Ovary (tissue), 3 donors: ENCODE data around the gene S100A2.

Experiments
- POLR2A ChIP-seq: fragments of 450-650 bp; IDR thresholded peaks from one replicate; pipeline ENCODE4 v1.6.1; 2017; ENCODE audit warnings: antibody characterized with exemption, mild to moderate bottlenecking, moderate library complexity
- TF ChIP-seq, protein P1 (sequence below), 3 donors: fragments of 450-650 bp in 2 of 3; fragments of 200-600 bp in 1 of 3; IDR thresholded peaks; one replicate each; pipeline versions ENCODE4 v1.5.1 to v1.8.0; 2016 to 2022; ENCODE audit warnings: antibody characterized with exemption in 3 of 3, mild to moderate bottlenecking in 1 of 3
- donor health status: DM: no; HTN: no; CAD: no.

DNA sequence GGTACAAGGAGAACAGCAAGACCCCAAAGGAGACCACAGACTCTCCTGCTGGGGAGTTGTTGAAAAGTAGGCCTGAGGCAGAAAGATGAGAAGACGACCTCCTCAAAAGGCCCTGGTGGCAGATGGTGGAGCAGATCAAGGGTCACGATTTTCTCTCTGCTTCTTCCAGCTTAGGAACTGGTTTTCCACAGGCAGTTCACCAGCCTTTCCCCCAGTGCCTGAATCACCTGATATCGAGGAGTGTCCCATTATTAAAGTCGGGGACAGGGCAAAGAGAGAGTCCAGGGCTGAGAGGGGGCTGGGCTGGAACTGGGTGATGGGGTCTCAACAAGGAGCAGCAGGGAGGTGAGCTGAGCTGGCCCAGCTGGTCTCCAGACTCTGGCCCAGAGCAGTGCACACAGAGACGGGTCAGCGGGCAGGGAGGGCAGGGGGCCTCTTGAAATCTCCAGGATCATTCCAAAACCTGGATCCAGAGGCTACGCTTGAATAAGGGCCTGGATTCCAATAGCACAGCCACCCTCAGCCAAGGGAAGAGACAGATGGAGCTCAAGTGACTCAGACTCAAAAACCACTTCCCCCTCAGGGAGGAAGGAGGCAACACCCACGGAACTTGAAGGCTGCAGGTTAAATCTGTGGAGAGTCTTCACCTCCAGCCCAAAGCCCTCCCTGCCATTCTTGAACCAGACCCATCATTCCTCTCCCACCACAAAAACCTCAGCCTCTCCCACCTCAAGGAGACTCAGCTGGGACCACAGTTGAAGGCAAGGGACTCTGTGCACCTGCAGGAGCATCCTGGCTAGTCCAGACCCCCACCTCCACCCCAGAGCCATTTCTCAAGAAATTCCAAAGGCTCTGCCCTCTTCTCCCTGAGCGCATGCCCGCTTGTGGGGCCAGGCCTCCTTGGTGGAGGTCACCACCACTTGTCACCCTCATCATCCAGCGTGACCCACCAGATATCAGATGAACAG lies 25.0 kb downstream of the S100A2 start, which contains the start of gene S100A5:
- TF ChIP-seq, protein P1, sequence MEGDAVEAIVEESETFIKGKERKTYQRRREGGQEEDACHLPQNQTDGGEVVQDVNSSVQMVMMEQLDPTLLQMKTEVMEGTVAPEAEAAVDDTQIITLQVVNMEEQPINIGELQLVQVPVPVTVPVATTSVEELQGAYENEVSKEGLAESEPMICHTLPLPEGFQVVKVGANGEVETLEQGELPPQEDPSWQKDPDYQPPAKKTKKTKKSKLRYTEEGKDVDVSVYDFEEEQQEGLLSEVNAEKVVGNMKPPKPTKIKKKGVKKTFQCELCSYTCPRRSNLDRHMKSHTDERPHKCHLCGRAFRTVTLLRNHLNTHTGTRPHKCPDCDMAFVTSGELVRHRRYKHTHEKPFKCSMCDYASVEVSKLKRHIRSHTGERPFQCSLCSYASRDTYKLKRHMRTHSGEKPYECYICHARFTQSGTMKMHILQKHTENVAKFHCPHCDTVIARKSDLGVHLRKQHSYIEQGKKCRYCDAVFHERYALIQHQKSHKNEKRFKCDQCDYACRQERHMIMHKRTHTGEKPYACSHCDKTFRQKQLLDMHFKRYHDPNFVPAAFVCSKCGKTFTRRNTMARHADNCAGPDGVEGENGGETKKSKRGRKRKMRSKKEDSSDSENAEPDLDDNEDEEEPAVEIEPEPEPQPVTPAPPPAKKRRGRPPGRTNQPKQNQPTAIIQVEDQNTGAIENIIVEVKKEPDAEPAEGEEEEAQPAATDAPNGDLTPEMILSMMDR (IDR thresholded peaks at IDR 0.05): no peak
- no peak for TF ChIP-seq POLR2A
